Muscle of leg (tissue), 11 donors: ENCODE results near the gene CYP4B1. TPM values are rescaled to one million over a fixed set of nuclear protein-coding genes. Genes with fewer than 3 reads are reported as not detected.
"Not testable (repeated sequence)": the region's sequence is repeated elsewhere in the genome, so short reads cannot be mapped to it uniquely, and the experiment has no call there.

Source experiments
- DNase-seq: peaks from one replicate; pipeline ENCODE4 v3.0.0; 2013
- H3K27ac ChIP-seq: one replicate; pipeline ENCODE4 v1.5.1; 2013; ENCODE audit warnings: mild to moderate bottlenecking, low read length, control low read depth
- H3K27me3 ChIP-seq: one replicate; pipeline ENCODE4 v1.6.1; 2013; ENCODE audit warnings: low read length; ENCODE audit not compliant: control insufficient read depth, insufficient read depth
- H3K36me3 ChIP-seq: one replicate; pipeline ENCODE4 v1.6.1; 2013; ENCODE audit warnings: low read length; ENCODE audit not compliant: control insufficient read depth, insufficient read depth
- H3K4me1 ChIP-seq: one replicate; pipeline ENCODE4 v1.6.1; 2013; ENCODE audit warnings: low read length; ENCODE audit not compliant: control insufficient read depth, insufficient read depth
- H3K4me3 ChIP-seq: one replicate; pipeline ENCODE4 v1.5.1; 2013; ENCODE audit warnings: low read length, control low read depth
- H3K9me3 ChIP-seq: replicated peaks from 2 replicates; pipeline ENCODE4 v1.6.1; 2013; ENCODE audit warnings: low read depth, low read length; ENCODE audit not compliant: control insufficient read depth
- WGBS: methylation state at CpG from one replicate; pipeline ENCODE4 v1.1.5; 2013; ENCODE audit warnings: missing lambda C conversion rate; ENCODE audit not compliant: insufficient coverage; 5-methylcytosine and 5-hydroxymethylcytosine counted together
- polyA plus RNA-seq, 8 donors: library from polyadenylated mRNA; unstranded; fragments of 120-200 nt; gene quantifications; one replicate each; pipeline versions ENCODE4 v1.2.1 to v1.2.3, GENCODE V29; 2013; ENCODE audit warnings: inconsistent platforms in 1 of 8, low replicate concordance in 1 of 8; ENCODE audit not compliant: insufficient read length in 8 of 8, insufficient read depth in 1 of 8
- total RNA-seq: library from RNA; stranded (reverse); fragments of 120-200 nt; gene quantifications from one replicate; pipeline ENCODE4 v1.2.4, GENCODE V29; 2013

CYP4B1 gene
- total and polyA plus RNA-seq, 9 donors = 0.08 to 0.34 (median 0.25) TPM; not detected in 4

DNA sequence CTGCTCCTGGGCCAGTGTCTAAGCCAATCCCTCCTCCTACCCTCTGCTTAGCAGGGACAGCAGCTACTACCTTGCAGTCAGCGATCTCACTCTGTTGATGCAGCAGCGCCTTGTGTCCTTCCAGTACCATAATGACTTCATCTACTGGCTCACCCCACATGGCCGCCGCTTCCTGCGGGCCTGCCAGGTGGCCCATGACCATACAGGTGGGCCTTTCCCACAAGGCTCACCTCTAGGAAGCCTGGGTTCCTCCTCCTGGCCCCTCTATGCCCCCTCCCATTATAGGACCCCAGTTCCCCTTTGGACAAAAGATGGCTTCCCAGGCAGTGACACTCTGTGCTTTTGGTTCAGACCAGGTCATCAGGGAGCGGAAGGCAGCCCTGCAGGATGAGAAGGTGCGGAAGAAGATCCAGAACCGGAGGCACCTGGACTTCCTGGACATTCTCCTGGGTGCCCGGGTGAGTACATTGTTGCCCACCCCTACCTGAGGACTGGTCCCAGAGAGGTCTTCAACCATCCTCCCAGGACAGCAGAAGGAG, 15.1 kb downstream of the CYP4B1 start:
- H3K27me3 ChIP-seq = no peaks in the 10 kb centered on the region
- 94% methylated on average over 9 of the region's 9 CpGs for WGBS
- H3K4me3 ChIP-seq = no peak overlapping the region
- H3K27ac ChIP-seq = no peak overlapping the region
- no peaks in the 10 kb centered on the region for H3K36me3 ChIP-seq
- DNase-seq = no peak
- no peaks in the 10 kb centered on the region for H3K9me3 ChIP-seq
- H3K4me1 ChIP-seq = no peaks in the 10 kb centered on the region

DNA sequence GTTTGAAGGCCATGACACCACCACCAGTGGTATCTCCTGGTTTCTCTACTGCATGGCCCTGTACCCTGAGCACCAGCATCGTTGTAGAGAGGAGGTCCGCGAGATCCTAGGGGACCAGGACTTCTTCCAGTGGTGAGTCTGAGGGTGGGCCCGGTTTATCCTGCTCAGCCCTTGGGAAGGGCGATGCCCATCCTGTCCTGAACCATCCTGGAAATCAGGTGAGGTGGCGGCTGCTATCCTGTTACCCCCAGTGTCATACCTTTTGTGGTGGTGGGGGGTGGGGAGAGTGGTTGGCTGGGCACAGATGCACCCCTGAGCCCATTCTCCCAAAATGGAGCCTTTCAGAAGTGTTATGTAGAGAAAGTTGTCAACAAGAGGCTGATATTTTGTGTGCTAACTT, 16.3 kb downstream of the CYP4B1 start:
- Histone ChIP-seq H3K4me1 (no peaks in the 10 kb centered on the region), H3K36me3 (no peaks in the 10 kb centered on the region), H3K27ac (no peak overlapping the region)

DNA sequence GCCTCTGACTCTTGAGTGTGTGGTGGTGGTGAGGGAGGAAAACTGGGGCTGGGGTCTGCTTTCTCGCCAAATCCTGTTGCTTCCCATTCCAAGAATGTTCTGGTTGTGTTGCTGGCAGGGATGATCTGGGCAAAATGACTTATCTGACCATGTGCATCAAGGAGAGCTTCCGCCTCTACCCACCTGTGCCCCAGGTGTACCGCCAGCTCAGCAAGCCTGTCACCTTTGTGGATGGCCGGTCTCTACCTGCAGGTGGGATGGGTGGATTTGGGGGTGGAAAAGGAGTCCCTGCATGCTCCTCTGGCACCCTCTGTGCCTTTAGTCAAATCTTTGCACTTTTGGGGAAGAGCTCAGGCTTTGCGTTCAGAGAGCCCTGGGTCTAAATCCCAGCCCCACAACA, 18.1 kb downstream of the CYP4B1 start:
- Histone ChIP-seq H3K27ac (no peak overlapping the region), H3K36me3 (no peaks in the 10 kb centered on the region), H3K9me3 (no peaks in the 10 kb centered on the region), H3K4me3 (no peak overlapping the region), H3K27me3 (no peaks in the 10 kb centered on the region), H3K4me1 (no peaks in the 10 kb centered on the region)
- 80% methylated on average over 1 of the region's 5 CpGs for WGBS
- DNase-seq = no peak

More for the DNA sequence above, 16.3 kb downstream of the CYP4B1 start:
- no peaks in the 10 kb centered on the region for H3K9me3 ChIP-seq
- H3K4me3 ChIP-seq = no peak overlapping the region
- WGBS = 93% methylated on average over 6 of the region's 6 CpGs
- DNase-seq = no peak
- no peaks in the 10 kb centered on the region for H3K27me3 ChIP-seq

DNA sequence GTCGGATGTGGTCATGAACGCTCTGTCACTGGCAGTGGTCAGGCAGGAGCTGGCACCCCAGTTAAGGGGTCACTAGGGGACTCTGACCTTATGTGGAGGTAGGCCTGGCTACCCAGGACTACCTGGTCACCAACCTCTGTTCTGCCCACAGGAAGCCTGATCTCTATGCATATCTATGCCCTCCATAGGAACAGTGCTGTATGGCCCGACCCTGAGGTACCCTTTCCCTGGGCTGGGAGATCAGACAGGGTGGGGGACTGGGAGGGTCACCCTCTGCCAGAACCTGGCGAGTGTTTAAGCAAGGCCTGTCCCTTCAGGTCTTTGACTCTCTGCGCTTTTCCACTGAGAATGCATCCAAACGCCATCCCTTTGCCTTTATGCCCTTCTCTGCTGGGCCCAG, 19.0 kb downstream of the CYP4B1 start:
- H3K9me3 ChIP-seq = no peaks in the 10 kb centered on the region
- no peaks in the 10 kb centered on the region for H3K27me3 ChIP-seq
- DNase-seq = no peak
- H3K27ac ChIP-seq = no peak overlapping the region
- no peak overlapping the region for H3K4me3 ChIP-seq
- 81% methylated on average over 4 of the region's 6 CpGs for WGBS
- H3K36me3 ChIP-seq = no peaks in the 10 kb centered on the region
- no peaks in the 10 kb centered on the region for H3K4me1 ChIP-seq

DNA sequence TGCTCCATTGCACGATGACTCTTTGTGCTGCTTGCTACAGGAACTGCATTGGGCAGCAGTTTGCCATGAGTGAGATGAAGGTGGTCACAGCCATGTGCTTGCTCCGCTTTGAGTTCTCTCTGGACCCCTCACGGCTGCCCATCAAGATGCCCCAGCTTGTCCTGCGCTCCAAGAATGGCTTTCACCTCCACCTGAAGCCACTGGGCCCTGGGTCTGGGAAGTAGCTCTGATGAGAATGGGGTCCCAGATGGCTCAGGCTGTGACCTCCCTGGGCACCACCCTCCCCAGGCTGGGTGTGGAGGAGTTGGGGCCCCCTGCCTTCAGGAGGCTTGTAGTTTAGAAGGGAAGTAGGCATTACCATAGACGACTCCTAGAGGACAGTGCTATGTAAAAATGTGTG, 19.7 kb downstream of the CYP4B1 start:
- no peaks in the 10 kb centered on the region for H3K9me3 ChIP-seq
- no peaks in the 10 kb centered on the region for H3K36me3 ChIP-seq
- no peaks in the 10 kb centered on the region for H3K27me3 ChIP-seq
- no peaks in the 10 kb centered on the region for H3K4me1 ChIP-seq
- no peak overlapping the region for H3K27ac ChIP-seq
- 91% methylated on average over 3 of the region's 5 CpGs for WGBS
- no peak for DNase-seq
- H3K4me3 ChIP-seq = no peak overlapping the region

DNA sequence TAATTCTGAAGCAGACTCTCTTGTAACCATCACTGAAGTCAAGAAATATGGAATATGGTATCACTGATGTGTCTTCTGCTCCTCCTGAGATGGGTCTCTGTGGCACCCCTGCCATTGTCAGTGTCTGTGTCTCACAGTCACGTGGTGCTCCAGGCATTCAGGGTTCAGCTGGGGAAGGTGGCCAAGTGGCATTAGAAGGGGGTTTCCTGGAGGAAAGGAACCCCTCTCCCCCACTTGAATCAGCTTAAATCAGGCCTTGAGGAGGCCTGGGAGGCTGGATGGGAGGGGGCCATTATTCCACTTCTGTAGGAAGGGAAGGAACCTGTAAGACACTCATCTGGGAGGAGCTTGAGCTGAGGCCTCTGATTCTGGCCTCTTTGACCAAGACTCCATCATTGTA, 20.5 kb downstream of the CYP4B1 start:
- Histone ChIP-seq H3K4me1 (no peaks in the 10 kb centered on the region), H3K9me3 (no peaks in the 10 kb centered on the region), H3K27ac (no peak overlapping the region), H3K4me3 (no peak overlapping the region), H3K36me3 (no peaks in the 10 kb centered on the region), H3K27me3 (no peaks in the 10 kb centered on the region)
- WGBS = no CpG with 5 or more reads among the region's 1 CpG
- no peak for DNase-seq

DNA sequence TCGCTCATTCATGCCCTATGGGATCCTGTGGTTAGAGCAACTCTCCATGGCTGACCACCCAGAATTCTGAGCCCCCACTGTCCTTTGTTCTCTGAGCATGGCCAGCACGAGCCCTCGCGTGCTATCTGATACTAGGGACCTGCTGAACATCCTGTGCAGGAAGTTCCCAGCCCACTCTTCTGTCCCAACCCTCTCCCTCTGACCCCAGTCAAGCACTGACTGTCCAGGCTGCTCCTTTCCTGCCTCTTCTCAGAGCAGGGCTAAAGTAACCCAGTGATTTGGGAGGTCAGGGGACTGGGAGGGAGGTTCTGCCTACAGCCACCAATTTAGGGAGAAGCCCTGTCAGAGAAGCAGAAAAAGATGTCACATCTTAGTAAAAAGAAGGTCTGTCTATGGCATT, 21.2 kb downstream of the CYP4B1 start:
- H3K9me3 ChIP-seq = no peaks in the 10 kb centered on the region
- whole genome bisulfite sequencing = 86% methylated on average over 1 of the region's 4 CpGs
- H3K4me1 ChIP-seq = no peaks in the 10 kb centered on the region
- no peaks in the 10 kb centered on the region for H3K36me3 ChIP-seq
- H3K27me3 ChIP-seq = no peaks in the 10 kb centered on the region
- H3K4me3 ChIP-seq = no peak overlapping the region
- DNase-seq = no peak
- no peak overlapping the region for H3K27ac ChIP-seq

DNA sequence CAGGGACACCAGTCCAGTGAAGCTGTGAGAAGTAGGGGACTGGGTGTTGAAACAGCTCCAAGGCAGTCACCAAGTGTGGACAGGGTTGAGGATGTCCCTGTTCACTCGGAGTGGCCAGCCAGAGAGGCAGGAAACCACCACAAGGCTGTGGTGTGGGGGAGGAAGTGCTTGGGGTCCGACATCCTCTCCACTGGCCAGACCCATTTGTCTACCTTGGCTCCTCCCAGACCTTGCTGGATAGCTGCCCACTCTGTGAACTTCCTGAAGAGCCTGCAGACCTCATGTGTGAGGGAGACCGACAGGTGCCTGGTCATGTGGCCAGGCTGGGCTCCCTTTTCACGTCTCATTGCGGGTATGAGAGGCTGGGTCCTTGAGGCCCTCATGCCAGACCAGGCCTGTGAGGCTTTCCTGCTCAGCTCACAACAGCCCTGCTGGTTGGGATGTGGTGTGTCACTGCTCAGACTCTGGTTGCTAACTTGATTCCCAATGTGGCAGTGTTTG, 21.8 kb downstream of the CYP4B1 start:
- no peak overlapping the region for H3K27ac ChIP-seq
- no peaks in the 10 kb centered on the region for H3K9me3 ChIP-seq
- 65% methylated on average over 5 of the region's 5 CpGs for WGBS
- DNase-seq = peak; percentile 9
- no peaks in the 10 kb centered on the region for H3K4me1 ChIP-seq
- H3K36me3 ChIP-seq = no peaks in the 10 kb centered on the region
- H3K4me3 ChIP-seq = no peak overlapping the region
- no peaks in the 10 kb centered on the region for H3K27me3 ChIP-seq

DNA sequence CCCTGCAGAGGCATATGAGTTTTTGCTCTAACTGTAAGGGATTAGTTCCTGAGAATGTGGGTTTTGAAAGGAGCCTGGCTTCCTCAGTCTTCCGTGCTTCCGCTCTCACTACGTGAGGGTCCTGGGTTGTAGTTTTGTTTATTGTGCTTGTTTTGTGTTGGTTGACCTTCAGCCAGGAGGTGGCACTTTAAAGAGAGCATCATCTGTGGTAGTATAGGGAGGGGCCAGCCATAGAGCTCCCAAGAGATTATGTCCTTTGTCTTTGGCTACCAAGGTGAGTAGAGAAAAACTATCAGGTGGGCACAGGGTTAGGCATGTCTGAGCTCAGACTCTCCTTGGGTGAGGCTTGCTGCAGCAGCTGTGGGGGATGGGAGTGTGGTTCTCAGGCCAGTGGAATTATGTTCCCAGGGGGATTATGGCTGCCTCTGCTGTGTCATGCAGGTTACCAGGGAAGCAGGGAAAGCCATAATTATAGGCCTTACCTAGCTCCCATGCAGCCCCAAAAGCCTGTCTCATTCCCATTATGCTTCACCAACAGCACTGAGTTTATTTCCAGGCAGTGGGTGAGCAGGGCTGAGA, 23.5 kb downstream of the CYP4B1 start:
- H3K27ac ChIP-seq = no peak overlapping the region
- no CpG with 5 or more reads among the region's 3 CpGs for WGBS

DNA sequence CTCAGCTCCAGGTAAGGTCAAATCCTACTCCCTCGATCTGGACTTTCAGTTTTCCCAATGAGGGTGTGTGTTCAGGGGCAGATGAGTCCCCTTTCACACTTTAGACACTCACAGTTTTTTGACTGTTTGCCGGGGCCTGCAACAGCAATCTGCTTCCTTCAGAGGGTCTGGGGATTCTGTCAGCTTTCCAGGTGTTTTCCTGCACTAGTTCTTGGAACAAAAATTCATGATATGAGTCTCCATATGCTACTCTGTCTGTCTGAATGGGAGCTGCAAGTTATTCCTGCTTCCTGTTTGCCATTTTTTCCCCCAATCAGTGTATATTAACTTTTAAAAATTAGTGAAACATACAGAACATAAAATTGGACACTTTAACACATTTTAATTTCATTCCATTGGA, 24.3 kb downstream of the CYP4B1 start:
- no peak overlapping the region for H3K27ac ChIP-seq

More for the DNA sequence above, 23.5 kb downstream of the CYP4B1 start:
- H3K27me3 ChIP-seq = no peaks in the 10 kb centered on the region
- no peaks in the 10 kb centered on the region for H3K9me3 ChIP-seq
- no peaks in the 10 kb centered on the region for H3K36me3 ChIP-seq
- no peak overlapping the region for H3K4me3 ChIP-seq
- no peaks in the 10 kb centered on the region for H3K4me1 ChIP-seq
- no peak for DNase-seq

DNA sequence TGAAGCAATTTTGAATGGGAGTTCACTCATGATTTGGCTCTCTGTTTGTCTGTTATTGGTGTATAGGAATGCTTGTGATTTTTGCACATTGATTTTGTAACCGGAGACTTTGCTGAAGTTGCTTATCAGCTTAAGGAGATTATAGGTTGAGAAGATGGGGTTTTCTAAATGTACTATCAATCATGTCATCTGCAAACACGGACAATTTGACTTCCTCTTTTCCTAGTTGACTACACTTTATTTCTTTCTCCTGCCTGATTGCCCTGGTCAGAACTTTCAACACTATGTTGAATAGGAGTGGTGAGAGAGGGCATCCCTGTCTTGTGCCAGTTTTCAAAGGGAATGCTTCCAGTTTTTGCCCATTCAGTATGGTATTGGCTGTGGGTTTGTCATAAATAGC, 28.0 kb downstream of the CYP4B1 start:
- not testable (repeated sequence) for H3K4me3 ChIP-seq, H3K4me1 ChIP-seq, H3K27ac ChIP-seq, H3K36me3 ChIP-seq, H3K27me3 ChIP-seq, H3K9me3 ChIP-seq, DNase-seq
- WGBS = no CpG with 5 or more reads among the region's 2 CpGs

More for the DNA sequence above, 24.3 kb downstream of the CYP4B1 start:
- Histone ChIP-seq H3K4me1 (no peaks in the 10 kb centered on the region), H3K9me3 (no peaks in the 10 kb centered on the region), H3K36me3 (no peaks in the 10 kb centered on the region), H3K4me3 (no peak overlapping the region), H3K27me3 (no peaks in the 10 kb centered on the region)
- DNase-seq = no peak
- WGBS = no CpG with 5 or more reads among the region's 2 CpGs
